K562 (cell line): ENCODE results near the gene NHSL2. TPM values are rescaled to one million over a fixed set of nuclear protein-coding genes. Genes with fewer than 3 reads are reported as not detected.

ENCODE experiments used
- EWSR1 ChIP-seq: fragments of 450-650 bp; IDR thresholded peaks from 2 replicates; pipeline ENCODE4 v1.6.1; 2018; ENCODE audit warnings: borderline replicate concordance, mild to moderate bottlenecking, low read depth, moderate library complexity; ENCODE audit not compliant: partially characterized antibody
- KDM4B ChIP-seq, 2 experiments: fragments of 450-650 bp in 1 of 2; sonication (generic) in 1 of 2; IDR thresholded peaks; 2 replicates each; pipeline ENCODE4 v1.6.1; 2016 to 2017; ENCODE audit warnings: borderline replicate concordance in 2 of 2, antibody characterized with exemption in 1 of 2, low read depth in 1 of 2, mild to moderate bottlenecking in 1 of 2
- MGA ChIP-seq: fragments of 450-650 bp; IDR thresholded peaks from 2 replicates; pipeline ENCODE4 v1.6.1; 2016; ENCODE audit warnings: mild to moderate bottlenecking, moderate library complexity
- MITF ChIP-seq: IDR thresholded peaks from 2 replicates; pipeline ENCODE4 v1.6.1; 2014; ENCODE audit warnings: antibody characterized with exemption
- MTA1 ChIP-seq: fragments of 450-650 bp; IDR thresholded peaks from 2 replicates; pipeline ENCODE4 v1.6.1; 2017; ENCODE audit warnings: borderline replicate concordance
- RAD51 ChIP-seq: fragments of 450-650 bp; IDR thresholded peaks from 2 replicates; pipeline ENCODE4 v1.7.1; 2016; ENCODE audit warnings: low read depth, mild to moderate bottlenecking, borderline replicate concordance
- SAFB2 ChIP-seq: fragments of 200-400 bp; formaldehyde crosslinking; IDR thresholded peaks from 2 replicates; pipeline ENCODE4 v1.6.1; 2018; ENCODE audit warnings: borderline replicate concordance, low read length, low read depth, moderate library complexity; ENCODE audit not compliant: severe bottlenecking
- TRIM24 ChIP-seq, 2 experiments: fragments of 450-650 bp; IDR thresholded peaks; 2 replicates each; pipeline ENCODE4 v1.6.1; 2016
- ZNF146 ChIP-seq: IDR thresholded peaks from one replicate; pipeline ENCODE4 v1.6.1; 2018; ENCODE audit warnings: missing compliant biosample characterization; ENCODE audit not compliant: unreplicated experiment
- ZNF408 ChIP-seq: fragments of 250-450 bp; sonication (Bioruptor Pico); IDR thresholded peaks from 2 replicates; pipeline ENCODE4 v1.4.0; 2020; ENCODE audit warnings: low read depth, mild to moderate bottlenecking, moderate library complexity
- ZSCAN32 ChIP-seq: fragments of 450-650 bp; formaldehyde crosslinking; IDR thresholded peaks from 2 replicates; pipeline ENCODE4 v1.4.0; 2020; ENCODE audit warnings: mild to moderate bottlenecking, moderate library complexity
- polyA plus RNA-seq, 8 experiments: library from polyadenylated mRNA; depleted of rRNA in 4 of 8; stranded (reverse) in 5 of 8; unstranded in 3 of 8; fragments of >200 nt; fragmentation: Nextera tagmentation in 2 of 8; fragmentation: Illumina TruSeq in 1 of 8; extraction: Ambion mirVana in 2 of 8; extraction: Trizol in 1 of 8; gene quantifications; 2 replicates each; pipeline versions ENCODE4 v1.2.1 to v1.2.3, GENCODE V29; 2011 to 2014; ENCODE audit warnings: inconsistent platforms in 1 of 8, missing spikeins in 1 of 8
- total RNA-seq, 7 experiments: library from RNA; depleted of rRNA in 6 of 7; stranded (reverse); fragments of >200 nt in 6 of 7; fragmentation: Illumina TruSeq in 2 of 7; extraction: Trizol in 2 of 7; gene quantifications; 2 replicates each; pipeline versions ENCODE4 v1.2.1 to v1.2.3, GENCODE V29; 2011 to 2021; ENCODE audit warnings: low replicate concordance in 1 of 7
- TF ChIP-seq, protein P1 (sequence below): fragments of 450-650 bp; formaldehyde crosslinking; IDR thresholded peaks from 2 replicates; pipeline ENCODE4 v1.4.0; 2022; ENCODE audit warnings: mild to moderate bottlenecking, moderate library complexity

NHSL2 gene
- total and polyA plus RNA-seq, 9 of the 15 experiments (the other 6 are each of a cell fraction or from before 2014, with no cell fraction given): 0.02 TPM; not detected in 8

DNA sequence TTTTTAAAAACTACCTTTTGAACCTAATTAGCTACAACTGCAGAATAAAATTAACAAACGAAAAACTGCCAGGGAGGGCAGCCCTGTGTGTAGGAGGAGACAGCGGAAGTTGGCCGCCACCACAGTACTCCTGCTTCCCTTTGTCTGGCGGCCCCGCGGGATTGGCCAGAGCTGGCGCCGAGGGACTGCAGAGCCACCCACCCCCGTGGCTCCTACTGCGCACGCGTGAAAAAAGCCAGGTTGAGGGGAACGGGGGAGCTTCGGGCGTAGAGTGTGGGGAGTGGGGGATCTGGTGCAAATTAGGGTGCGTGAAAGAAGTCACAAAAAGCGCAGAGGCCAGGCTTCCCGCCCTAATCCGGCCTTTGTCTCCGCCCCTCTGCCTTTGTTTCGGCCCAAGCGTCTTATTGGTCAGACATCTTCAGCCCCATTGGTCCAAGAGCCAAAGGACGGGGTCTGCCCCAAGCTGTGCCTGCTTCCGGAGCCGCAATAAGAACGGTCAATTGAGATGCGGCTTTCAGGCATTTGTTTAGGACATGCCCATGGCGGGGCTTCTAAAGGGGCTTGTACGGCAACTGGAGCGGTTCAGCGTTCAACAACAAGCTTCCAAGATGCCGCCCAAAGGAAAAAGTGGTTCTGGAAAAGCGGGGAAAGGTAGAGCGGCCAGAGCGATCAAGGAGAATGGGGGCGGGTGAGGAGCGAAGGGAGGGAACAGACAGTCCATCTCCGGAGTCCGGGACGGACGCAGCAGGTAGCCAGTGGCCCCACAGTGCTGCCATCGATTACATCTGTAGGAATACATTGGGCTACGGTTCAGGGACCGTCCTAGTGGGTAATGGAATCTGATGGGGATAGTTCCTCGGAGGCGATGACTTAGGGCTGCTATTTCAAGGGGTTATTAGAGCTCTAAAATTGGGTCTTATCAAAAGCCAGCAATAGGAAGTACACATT lies 270.8 kb downstream of the NHSL2 start, which contains the start of gene PIN4 (continued):
- peak; percentile 57; the same call in 1 of the 2 replicates for TF ChIP-seq MGA
- TF ChIP-seq, protein P1, sequence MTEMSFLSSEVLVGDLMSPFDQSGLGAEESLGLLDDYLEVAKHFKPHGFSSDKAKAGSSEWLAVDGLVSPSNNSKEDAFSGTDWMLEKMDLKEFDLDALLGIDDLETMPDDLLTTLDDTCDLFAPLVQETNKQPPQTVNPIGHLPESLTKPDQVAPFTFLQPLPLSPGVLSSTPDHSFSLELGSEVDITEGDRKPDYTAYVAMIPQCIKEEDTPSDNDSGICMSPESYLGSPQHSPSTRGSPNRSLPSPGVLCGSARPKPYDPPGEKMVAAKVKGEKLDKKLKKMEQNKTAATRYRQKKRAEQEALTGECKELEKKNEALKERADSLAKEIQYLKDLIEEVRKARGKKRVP (CRISPR knock-in tag): no peak
- TF ChIP-seq ZSCAN32 (CRISPR knock-in tag): no peak
- no peak for TF ChIP-seq SAFB2
- TF ChIP-seq MITF: no peak
- no peak for TF ChIP-seq EWSR1
- peak; percentile 81; the same call in 1 of the 2 replicates for TF ChIP-seq MTA1
- no peak for TF ChIP-seq ZNF146
- no peak for TF ChIP-seq RAD51
- TF ChIP-seq TRIM24 (IDR thresholded peaks at IDR 0.05): no peak
- no peak for TF ChIP-seq ZNF408 (CRISPR knock-in tag)
- TF ChIP-seq KDM4B (IDR thresholded peaks at IDR 0.05; ENCODE audit: borderline replicate concordance in 2 of 2, low read depth in 1 of 2): no peak
